Measurements from ENCODE around the gene RAPGEF6.
"Not testable (repeated sequence)": the region's sequence is repeated elsewhere in the genome, so short reads cannot be mapped to it uniquely, and the experiment has no call there.

The RAPGEF6 gene

GRCh38 chr5:131423056-131423455 is 212.0 kb downstream of the RAPGEF6 start:
- DNase-seq (ENCODE audit: low read depth in 2 of 2), result no peak

- no peak for DNase-seq (ENCODE audit: low read depth in 2 of 2)
Measured at GRCh38 chr5:131419877-131420276, 215.2 kb downstream of the RAPGEF6 start.

DNA sequence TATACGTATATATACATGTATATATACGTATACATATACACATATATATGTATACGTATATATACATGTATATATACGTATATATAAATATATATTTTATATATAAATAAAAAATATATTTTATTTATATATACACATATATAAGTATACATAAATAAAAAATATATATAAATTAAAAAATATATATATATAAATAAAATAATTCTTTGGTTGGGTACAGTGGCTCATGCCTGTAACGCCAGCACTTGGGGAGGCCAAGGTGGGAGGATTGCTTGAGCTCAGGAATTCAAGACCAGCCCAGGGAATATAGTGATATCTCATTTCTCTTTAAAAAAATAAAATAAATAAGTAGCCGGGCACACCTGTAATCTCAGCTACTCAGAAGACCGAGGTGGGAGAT is 216.2 kb downstream of the RAPGEF6 start:
- DNase-seq (ENCODE audit: low read depth in 2 of 2), result no peak

DNA sequence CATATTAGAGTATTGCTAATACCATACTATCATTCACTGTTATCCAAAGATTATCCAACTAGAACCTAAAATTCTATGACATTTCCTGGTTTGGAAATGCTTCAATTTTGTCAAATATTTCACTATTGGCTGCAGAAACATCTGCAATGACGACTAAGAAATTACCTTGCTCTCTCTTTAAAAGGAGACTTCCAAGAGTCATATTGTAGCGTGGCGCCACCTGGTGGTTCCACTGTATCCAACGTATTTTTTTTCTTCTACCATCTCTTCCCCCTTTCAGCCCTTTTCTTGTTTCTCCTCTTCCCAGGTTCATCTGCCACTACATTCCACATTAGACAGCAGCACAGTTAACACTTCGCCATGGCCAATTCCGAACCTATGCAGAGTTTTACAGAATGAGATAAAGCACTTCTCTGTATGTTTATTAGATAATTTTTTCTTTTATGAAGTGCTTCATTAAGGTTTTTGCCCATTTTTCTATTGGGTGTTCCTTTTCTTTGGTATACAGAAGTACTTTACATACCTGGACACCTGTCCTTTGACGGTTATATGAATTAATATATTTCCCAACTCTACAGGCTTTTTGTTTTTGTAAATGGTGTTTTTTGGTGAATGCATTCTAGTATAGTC is 217.7 kb downstream of the RAPGEF6 start:
- peak; percentile 85 to 88 for DNase-seq (ENCODE audit: low read depth in 2 of 2)

GRCh38 chr5:131416729-131417128 is 218.3 kb downstream of the RAPGEF6 start:
- no peak for DNase-seq (ENCODE audit: low read depth in 2 of 2)

DNA sequence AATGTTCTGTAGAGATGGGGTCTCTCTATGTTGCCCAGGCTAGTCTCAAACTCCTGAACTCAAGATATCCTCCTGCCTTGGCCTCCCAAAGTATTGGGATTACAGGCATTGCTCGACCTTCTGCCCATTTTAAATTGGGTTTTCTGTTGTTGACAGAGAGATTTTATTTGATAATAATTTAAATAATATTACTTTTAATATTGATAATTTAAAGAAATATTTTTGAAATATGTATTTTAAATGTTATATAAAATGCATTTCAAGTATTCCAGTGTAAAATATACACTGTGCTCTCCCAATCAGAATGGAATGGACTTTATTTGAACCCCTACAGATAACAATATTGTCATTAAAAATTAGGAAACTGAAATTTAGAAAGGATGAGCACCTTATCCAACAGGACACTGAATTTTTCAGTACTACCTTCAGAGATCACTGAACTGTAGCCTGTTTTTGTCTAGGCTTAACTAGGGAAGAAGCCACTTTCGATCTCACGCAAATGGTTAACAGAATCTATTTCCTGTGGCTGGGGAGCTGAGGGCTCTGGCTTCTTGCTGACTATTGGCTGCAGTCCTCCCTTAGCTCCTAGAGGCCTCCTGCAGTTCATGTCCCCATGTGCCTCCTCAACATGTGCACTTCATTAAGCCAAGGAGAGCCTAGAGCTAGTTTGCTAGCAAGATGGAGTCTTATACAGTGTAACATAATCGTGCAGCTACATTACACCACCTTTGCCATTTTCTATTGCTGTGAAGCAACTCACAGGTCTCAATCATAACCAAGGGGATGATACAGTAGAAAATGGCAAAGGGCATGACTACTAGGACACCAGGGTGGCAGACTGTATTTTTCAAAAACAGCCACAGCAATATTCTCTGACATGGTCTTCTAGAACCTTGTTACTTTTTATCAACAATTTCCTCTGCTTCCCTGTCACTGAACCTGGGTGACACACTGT is 221.1 kb downstream of the RAPGEF6 start:
- no peak for DNase-seq (ENCODE audit: low read depth in 2 of 2)

DNA sequence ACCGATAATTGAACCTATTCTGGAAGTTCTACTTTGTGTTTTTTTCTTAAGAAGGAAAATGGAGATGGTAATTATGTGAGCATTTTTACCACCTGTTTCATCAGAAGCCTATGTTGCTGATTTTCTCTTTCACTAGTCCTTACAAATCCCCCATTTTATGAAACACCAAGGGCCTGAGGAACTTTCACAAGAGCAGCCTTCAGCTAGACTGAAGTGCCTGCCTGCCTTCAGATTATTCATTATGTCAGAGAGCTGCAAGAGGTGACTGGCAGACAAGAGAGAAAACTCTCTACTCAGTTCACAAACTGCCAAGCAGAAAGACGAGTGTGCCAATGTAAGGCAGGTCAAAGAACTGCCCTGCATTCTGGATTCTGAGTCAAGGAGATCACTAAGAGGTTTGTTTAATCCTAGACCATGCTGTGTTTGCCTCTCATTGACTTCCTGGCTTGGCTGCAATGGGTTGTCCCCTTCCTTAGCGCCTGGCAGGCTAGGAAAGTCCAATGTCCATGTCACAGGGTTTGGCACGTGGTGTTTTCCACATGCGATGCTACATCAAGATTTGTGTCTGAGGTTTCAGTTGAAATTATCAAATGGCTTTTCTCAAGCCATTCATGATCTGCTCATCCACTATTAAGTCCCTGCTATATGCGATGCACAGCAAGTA is 227.9 kb downstream of the RAPGEF6 start:
- no peak for DNase-seq (ENCODE audit: low read depth in 2 of 2)

DNA sequence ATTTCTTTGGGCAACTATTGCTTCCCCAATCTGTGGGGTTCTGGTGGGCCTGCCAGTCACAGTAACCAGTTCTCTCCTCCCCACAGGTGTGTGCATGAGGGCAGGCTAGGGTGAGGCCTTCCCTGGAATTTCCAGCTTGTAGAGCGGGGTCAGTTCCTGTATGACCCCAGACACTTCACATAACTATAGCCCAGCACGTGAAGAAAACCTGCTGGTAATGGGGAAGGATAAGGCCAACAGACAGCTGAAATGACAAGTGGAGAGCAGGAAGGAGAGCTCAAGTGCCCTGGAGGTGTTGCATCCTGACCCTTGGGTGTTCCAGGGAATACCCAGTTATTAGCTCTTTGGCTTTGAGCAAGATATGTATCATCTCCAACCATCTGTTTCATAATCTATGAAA is 229.0 kb downstream of the RAPGEF6 start:
- no peak for DNase-seq (ENCODE audit: low read depth in 2 of 2)

DNA sequence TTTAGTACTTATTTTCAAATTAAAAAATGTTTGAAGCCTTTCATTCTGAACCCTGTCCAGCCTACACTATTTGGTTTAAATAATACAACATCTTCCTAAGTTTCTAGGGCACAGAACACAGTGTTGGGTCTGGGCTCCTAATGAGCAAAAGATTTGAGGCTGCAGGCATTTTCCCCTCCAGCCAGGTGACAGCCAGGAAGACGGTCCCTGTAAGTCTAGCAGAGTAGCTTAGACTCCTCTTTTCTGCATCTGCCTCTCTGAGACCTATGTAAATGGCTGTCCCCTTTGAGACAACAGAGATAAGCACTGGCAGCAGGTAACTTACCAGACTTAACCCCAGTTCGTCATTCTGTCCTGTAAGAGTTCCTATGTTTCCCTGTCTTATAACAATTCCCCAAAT is 229.4 kb downstream of the RAPGEF6 start:
- DNase-seq (ENCODE audit: low read depth in 2 of 2), result no peak

GRCh38 chr5:131400585-131400984 is 234.4 kb downstream of the RAPGEF6 start:
- no peak for DNase-seq (ENCODE audit: low read depth in 2 of 2)

GRCh38 chr5:131399007-131399406 is 236.0 kb downstream of the RAPGEF6 start:
- not testable (repeated sequence) for DNase-seq (ENCODE audit: low read depth in 2 of 2)

DNA sequence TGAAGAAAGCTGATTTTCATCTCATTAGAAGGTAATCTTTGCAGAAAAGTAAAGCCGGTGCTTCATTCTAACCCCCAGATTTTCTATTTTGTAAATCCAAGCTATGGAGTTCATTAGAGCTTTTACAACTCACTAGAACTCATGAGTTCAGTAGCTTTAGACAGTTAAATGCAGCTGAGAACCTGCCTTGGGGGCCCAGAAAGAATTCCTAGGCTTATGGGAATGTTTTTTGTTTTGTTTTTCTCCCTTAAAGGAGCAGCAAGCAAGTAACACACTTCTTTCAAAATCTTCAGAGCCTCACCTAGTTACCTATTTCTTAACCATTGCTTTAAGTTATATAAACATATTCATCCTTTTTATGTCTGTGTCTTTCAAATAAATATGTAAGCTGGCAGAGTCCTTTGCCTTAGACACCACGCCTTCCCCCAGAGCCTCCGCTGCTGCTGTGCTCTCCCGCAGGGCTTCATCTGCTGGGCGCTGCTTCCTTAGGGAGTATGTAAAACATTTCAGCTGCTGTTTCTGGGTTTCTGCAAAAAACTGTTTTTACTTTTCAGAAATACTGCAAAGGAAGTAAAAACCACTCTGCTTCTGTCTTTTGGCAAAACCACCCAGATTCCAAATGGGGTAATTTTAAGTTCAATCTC is 238.3 kb downstream of the RAPGEF6 start:
- no peak for DNase-seq (ENCODE audit: low read depth in 2 of 2)

GRCh38 chr5:131396015-131396414 is 239.0 kb downstream of the RAPGEF6 start:
- no peak for DNase-seq (ENCODE audit: low read depth in 2 of 2)

- no peak for DNase-seq (ENCODE audit: low read depth in 2 of 2)
Measured at GRCh38 chr5:131394128-131394527, 240.9 kb downstream of the RAPGEF6 start.

DNA sequence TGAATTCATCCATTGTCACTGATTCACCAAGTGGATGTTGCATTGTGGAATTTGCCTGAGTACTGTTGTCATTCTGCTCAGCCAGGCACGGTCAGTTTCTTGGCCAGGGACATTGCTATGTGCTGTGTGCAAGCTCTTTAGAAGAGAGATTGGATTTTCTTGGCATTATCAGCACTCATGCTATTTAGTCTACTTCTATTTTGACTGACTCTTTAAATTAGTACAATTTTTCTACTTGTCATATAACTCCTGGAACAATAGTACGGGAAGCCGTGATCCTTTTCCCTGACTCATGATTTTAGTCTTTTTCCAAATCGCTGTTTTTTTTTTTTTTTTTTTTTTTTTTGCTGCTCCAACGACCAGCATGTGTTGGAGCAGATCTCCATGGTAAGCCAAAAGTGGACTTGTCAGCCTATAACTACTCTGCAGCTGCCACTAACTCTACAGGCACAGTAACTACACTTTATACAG is 241.5 kb downstream of the RAPGEF6 start:
- no peak for DNase-seq (ENCODE audit: low read depth in 2 of 2)

GRCh38 chr5:131392466-131393095 is 242.4 kb downstream of the RAPGEF6 start:
- DNase-seq (ENCODE audit: low read depth in 2 of 2), result no peak

DNA sequence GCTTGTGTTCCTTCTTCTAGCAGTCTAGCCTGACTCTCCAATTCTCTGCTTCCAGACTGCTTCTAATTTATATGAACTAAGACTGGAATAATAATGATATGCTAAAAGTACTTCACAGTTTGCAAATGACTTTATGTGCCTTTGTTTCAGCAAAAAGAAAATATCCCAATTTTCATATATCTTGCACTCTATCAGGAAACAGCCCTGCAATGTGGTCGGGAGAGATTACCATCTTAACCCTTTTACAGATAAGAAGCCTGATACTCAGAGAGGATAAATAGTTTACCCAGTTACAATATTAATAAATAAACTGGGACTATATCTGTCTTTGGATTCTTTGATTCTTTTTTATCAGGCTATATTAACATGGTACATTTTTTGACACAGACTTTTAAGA is 245.2 kb downstream of the RAPGEF6 start:
- DNase-seq (ENCODE audit: low read depth in 2 of 2), result no peak

GRCh38 chr5:131389096-131389868 is 245.7 kb downstream of the RAPGEF6 start:
- no peak for DNase-seq (ENCODE audit: low read depth in 2 of 2)

GRCh38 chr5:131387255-131387654 is 247.8 kb downstream of the RAPGEF6 start:
- DNase-seq (ENCODE audit: low read depth in 2 of 2), result no peak

DNA sequence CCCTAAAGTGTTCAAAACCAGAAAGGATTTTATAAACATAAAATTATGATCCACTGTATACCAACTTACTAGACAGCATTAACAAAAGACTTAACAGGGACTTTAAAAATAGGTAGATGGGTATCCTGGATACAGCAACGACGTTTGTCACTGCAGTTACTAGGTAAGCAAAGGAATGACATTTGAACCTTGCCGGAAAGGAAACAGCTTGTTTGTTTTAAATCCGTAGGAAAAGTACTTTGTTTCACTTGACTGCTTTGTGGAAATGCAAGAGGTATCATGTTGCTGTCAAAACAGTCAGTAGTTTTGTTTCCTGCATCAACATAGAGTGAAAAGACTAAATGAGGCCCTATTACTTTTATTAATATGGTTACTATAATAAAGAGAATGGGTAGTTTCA is 248.2 kb downstream of the RAPGEF6 start:
- no peak for DNase-seq (ENCODE audit: low read depth in 2 of 2)

DNA sequence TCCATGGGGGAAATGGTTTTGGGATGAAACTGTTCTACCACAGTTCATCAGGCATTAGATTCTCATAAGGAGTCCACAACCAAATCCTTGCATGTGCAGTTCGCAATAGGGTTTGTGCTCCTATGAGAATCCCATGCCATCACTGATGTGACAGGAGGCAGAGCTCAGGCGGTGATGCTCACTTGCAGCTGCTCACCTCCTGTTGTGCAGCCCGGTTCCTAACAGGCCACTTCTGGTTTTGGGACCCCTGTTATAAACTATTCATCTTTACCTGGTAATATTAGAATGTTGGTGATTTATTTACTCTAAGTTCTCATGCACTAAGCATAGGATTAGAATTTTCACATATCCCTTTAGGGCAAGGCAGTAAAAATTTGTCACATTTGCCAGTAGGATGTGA is 248.9 kb downstream of the RAPGEF6 start:
- DNase-seq (ENCODE audit: low read depth in 2 of 2), result no peak
